Measurements from ENCODE around the gene EMILIN3. TPM values are rescaled to one million over a fixed set of nuclear protein-coding genes. Genes with fewer than 3 reads are reported as not detected.

Gene EMILIN3
- total and polyA plus RNA-seq, 2 experiments from 2014 or later = 2.8 to 9.5 TPM

DNA sequence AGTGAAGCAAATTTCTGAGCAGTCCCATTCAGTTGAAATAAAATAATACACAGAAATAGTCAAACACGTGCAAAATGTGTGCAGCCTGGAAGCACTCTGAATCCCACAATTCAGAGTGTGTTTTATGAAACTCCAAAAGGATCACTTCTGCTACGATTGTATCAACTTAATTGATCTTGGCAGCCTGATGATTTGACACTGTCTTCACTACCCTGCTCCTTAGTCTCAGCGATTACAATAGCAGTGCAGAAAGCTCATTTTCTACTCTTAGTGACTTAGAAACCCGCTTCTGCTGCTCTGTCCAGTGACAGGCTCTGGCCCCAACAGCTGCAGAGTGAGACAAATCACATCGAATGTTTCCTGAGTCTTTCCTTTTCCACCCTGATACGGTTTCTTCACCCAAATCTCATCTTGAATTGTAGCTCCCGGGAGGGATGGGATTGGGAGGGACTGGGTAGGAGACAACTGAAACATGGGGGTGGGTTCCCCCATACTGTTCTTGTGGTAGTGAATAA lies 16.2 kb upstream of the EMILIN3 start:
- H2AFZ ChIP-seq = no peak overlapping the region
- H3K4me2 ChIP-seq = no peak overlapping the region
- peaks cover 2% of the 10 kb centered on the region for H3K27me3 ChIP-seq
- H3K9me2 ChIP-seq (replicated peaks; ENCODE audit: insufficient read depth) = no peaks in the 10 kb centered on the region
- H3K79me2 ChIP-seq = no peaks in the 10 kb centered on the region
- no peaks in the 10 kb centered on the region for H3K36me3 ChIP-seq (replicated peaks; ENCODE audit: insufficient read depth, low read depth)
- no peaks in the 10 kb centered on the region for H4K20me1 ChIP-seq (ENCODE audit: insufficient read depth, poor library complexity, severe bottlenecking)
- peaks cover 6% of the 10 kb centered on the region for H3K4me1 ChIP-seq (ENCODE audit: insufficient read depth)
- H3K27ac ChIP-seq = no peak overlapping the region
- no peak overlapping the region for H3K4me3 ChIP-seq
- TF ChIP-seq, protein P1, sequence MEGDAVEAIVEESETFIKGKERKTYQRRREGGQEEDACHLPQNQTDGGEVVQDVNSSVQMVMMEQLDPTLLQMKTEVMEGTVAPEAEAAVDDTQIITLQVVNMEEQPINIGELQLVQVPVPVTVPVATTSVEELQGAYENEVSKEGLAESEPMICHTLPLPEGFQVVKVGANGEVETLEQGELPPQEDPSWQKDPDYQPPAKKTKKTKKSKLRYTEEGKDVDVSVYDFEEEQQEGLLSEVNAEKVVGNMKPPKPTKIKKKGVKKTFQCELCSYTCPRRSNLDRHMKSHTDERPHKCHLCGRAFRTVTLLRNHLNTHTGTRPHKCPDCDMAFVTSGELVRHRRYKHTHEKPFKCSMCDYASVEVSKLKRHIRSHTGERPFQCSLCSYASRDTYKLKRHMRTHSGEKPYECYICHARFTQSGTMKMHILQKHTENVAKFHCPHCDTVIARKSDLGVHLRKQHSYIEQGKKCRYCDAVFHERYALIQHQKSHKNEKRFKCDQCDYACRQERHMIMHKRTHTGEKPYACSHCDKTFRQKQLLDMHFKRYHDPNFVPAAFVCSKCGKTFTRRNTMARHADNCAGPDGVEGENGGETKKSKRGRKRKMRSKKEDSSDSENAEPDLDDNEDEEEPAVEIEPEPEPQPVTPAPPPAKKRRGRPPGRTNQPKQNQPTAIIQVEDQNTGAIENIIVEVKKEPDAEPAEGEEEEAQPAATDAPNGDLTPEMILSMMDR (IDR thresholded peaks at IDR 0.05; ENCODE audit: poor library complexity) = no peak
- no peak for TF ChIP-seq EZH2 (IDR thresholded peaks at IDR 0.05; ENCODE audit: borderline replicate concordance)
- no peak for TF ChIP-seq EZH2phosphoT487 (IDR thresholded peaks at IDR 0.05; ENCODE audit: low read depth, severe bottlenecking, unreplicated experiment)
- no peaks in the 10 kb centered on the region for H3K9me3 ChIP-seq (ENCODE audit: low read depth)
- WGBS (ENCODE audit: low lambda C conversion rate, missing lambda C conversion rate) = 68% methylated on average over 7 of the region's 7 CpGs
- no peak for DNase-seq (ENCODE audit: low spot score)

DNA sequence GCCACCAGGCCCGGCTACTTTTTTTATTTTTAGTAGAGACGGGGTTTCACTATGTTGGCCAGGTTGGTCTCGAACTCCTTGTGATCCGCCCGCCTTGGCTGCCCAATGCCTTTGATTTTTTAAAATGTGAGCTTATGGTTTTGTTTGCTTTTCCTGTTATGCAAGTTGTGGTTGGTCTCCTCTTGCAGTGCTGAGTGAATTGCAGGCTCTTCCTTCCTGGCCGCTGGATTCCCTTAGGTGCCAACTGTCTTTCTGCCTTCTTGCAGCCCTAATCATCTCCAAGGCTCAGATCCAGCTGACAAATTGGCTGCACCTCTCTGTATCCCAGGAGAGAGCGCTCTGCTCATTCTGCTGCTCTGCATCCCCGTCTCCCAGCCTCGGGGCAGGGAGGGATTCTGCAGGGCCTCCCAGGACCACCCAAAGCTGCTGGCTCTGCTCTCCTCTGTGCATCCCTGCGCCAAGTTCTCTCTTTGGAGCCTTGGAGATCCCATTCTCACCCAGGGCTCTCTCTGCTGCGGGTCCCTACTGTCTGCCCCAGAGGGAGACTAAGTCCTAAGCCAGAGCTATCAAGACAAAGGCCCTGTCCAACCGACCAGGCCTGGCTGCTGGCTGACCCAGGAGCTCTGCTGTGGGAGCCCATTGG lies 14.1 kb upstream of the EMILIN3 start:
- DNase-seq (ENCODE audit: low spot score) = no peak
- Histone ChIP-seq H3K9me2 (replicated peaks; ENCODE audit: insufficient read depth) (no peaks in the 10 kb centered on the region), H3K27ac (no peak overlapping the region), H3K9me3 (ENCODE audit: low read depth) (no peaks in the 10 kb centered on the region), H3K4me2 (no peak overlapping the region), H3K79me2 (no peaks in the 10 kb centered on the region), H4K20me1 (ENCODE audit: insufficient read depth, poor library complexity, severe bottlenecking) (no peaks in the 10 kb centered on the region), H2AFZ (no peak overlapping the region), H3K27me3 (peaks cover 2% of the 10 kb centered on the region), H3K4me3 (no peak overlapping the region), H3K4me1 (ENCODE audit: insufficient read depth) (no peaks in the 10 kb centered on the region), H3K36me3 (replicated peaks; ENCODE audit: insufficient read depth, low read depth) (no peaks in the 10 kb centered on the region)
- WGBS (ENCODE audit: low lambda C conversion rate, missing lambda C conversion rate) = 83% methylated on average over 12 of the region's 12 CpGs
- TF ChIP-seq, protein P1 (IDR thresholded peaks at IDR 0.05; ENCODE audit: poor library complexity) = no peak
- TF ChIP-seq EZH2 (IDR thresholded peaks at IDR 0.05; ENCODE audit: borderline replicate concordance) (no peak), EZH2phosphoT487 (IDR thresholded peaks at IDR 0.05; ENCODE audit: low read depth, severe bottlenecking, unreplicated experiment) (no peak)

- H3K36me3 ChIP-seq (replicated peaks; ENCODE audit: insufficient read depth, low read depth) = no peaks in the 10 kb centered on the region
- no peaks in the 10 kb centered on the region for H3K4me1 ChIP-seq (ENCODE audit: insufficient read depth)
- H4K20me1 ChIP-seq (ENCODE audit: insufficient read depth, poor library complexity, severe bottlenecking) = no peaks in the 10 kb centered on the region
- H3K9me3 ChIP-seq (ENCODE audit: low read depth) = no peaks in the 10 kb centered on the region
- H3K79me2 ChIP-seq = no peaks in the 10 kb centered on the region
- WGBS (ENCODE audit: low lambda C conversion rate, missing lambda C conversion rate) = 95% methylated on average over 2 of the region's 2 CpGs
- peaks cover 2% of the 10 kb centered on the region for H3K27me3 ChIP-seq
- H3K27ac ChIP-seq = no peak overlapping the region
- no peak overlapping the region for H3K4me2 ChIP-seq
- no peak for DNase-seq (ENCODE audit: low spot score)
- H3K4me3 ChIP-seq = no peak overlapping the region
- TF ChIP-seq EZH2phosphoT487 (IDR thresholded peaks at IDR 0.05; ENCODE audit: low read depth, severe bottlenecking, unreplicated experiment) (no peak), EZH2 (IDR thresholded peaks at IDR 0.05; ENCODE audit: borderline replicate concordance) (no peak)
- TF ChIP-seq, protein P1 (IDR thresholded peaks at IDR 0.05; ENCODE audit: poor library complexity) = no peak
- no peak overlapping the region for H2AFZ ChIP-seq
- H3K9me2 ChIP-seq (replicated peaks; ENCODE audit: insufficient read depth) = no peaks in the 10 kb centered on the region
Measured at GRCh38 chr20:41379551-41379950, 12.9 kb upstream of the EMILIN3 start.
